ENCODE results near the gene CCNL2. TPM values are rescaled to one million over a fixed set of nuclear protein-coding genes. Genes with fewer than 3 reads are reported as not detected.

Gene CCNL2
- total and polyA plus RNA-seq, 2 experiments from 2014 or later: 230 to 301 TPM

DNA sequence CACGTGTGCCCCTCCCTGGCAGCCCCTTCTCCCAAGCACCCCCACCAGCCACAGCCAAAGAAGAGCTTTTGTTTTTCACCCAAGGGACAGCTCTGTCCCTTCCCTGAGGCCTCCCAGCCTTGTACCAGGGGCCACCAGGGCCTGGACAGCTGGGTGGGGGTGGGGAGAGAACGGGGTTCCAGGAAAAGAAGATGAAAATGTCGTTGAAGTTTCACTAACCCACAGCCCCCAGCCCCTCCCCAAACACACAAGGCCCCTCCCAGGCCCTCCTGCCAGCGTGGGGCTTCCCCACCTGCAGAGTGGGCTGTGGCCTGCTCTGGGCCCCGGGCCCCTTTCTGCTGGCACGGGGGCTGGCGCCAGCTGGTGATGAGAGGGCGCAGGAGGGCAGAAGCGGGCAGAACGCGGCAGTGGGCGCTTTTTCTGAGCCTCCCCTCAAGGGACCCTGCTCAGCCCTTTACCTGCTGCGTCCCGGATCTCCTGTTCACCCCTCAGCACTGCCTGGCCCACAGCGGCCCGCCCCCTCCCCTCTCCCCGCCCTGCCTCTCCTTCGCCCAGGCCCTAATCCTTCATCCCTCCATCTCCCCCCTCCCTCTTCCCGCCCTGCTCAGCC lies 27.5 kb upstream of the CCNL2 start:
- Histone ChIP-seq H3K4me1 (ENCODE audit: low read depth) (peaks cover 13% of the 10 kb centered on the region), H3K27me3 (no peaks in the 10 kb centered on the region), H3K9me3 (ENCODE audit: low read depth) (no peaks in the 10 kb centered on the region), H3K36me3 (no peaks in the 10 kb centered on the region), H3K4me3 (no peak overlapping the region), H3K27ac (no peak overlapping the region)
- no peak for TF ChIP-seq CTCF (IDR thresholded peaks at IDR 0.05; ENCODE audit: low read depth, low read length)
- DNase-seq (ENCODE audit: low read depth in 1 of 2, low spot score in 1 of 2): peak in 1 of 2 donors; percentile 38

DNA sequence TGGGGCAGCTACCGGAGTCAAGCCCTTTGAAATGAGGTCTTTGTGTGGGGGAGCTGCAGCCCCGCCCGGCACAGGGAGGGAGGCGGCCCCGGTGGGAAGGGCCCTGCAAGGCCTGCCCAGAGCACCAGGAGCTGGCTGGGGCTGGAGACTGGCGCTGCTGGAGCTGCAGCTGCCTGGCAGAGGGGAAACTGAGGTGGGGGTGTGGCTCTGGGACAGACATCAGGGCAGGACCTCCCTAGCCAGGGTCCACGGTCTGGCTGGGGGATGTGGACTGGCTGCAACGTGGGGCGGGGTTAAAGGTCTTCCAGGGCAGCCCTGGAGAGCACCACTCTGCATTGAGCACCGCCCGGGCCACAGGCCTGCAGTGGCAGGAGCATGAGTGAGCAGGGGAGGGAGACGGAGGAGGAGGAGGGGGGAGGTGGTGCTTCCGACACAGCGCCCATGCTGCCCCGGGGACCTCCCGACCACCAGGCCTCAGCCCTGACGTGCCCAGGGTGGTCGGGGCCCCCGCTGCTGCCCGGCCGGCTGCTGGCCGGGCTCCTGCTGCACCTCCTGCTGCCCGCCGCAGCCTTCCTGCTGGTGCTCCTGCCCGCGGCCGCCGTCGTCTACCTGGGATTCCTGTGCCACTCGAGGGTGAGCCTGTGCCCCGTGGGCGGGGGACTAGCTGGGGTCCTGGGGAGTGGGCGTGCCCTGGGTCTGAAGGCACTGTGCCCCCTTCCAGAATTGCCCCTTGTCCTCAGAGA lies 26.8 kb upstream of the CCNL2 start:
- H3K4me3 ChIP-seq: no peak overlapping the region
- no peak for DNase-seq (ENCODE audit: low read depth in 1 of 2, low spot score in 1 of 2)
- H3K9me3 ChIP-seq (ENCODE audit: low read depth): no peaks in the 10 kb centered on the region
- no peaks in the 10 kb centered on the region for H3K27me3 ChIP-seq
- no peak for TF ChIP-seq CTCF (IDR thresholded peaks at IDR 0.05; ENCODE audit: low read depth, low read length)
- H3K36me3 ChIP-seq: no peaks in the 10 kb centered on the region
- peaks cover 7% of the 10 kb centered on the region for H3K4me1 ChIP-seq (ENCODE audit: low read depth)
- H3K27ac ChIP-seq: no peak overlapping the region

DNA sequence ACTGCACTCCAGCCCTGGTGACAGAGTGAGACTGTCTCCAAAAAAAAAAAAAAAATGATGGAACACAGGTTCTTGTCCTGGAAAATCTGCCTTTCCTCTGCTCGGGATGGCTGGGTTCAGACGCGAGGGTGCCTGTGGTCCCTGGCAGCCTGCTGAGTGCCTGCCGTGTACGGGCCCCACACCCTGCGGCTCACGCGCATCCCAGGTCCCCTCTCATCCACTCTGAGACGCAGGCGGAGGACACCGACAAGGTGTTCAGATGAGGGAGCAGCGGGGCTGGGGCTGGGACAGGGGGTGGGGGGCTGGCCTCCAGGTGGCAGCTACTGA lies 26.3 kb upstream of the CCNL2 start:
- Histone ChIP-seq H3K36me3 (no peaks in the 10 kb centered on the region), H3K27me3 (no peaks in the 10 kb centered on the region), H3K4me3 (no peak overlapping the region), H3K27ac (no peak overlapping the region), H3K9me3 (ENCODE audit: low read depth) (no peaks in the 10 kb centered on the region), H3K4me1 (ENCODE audit: low read depth) (peaks cover 3% of the 10 kb centered on the region)
- TF ChIP-seq CTCF (IDR thresholded peaks at IDR 0.05; ENCODE audit: low read depth, low read length): no peak
- no peak for DNase-seq (ENCODE audit: low read depth in 1 of 2, low spot score in 1 of 2)

GRCh38 chr1:1424707-1425106 lies 25.6 kb upstream of the CCNL2 start:
- DNase-seq (ENCODE audit: low read depth in 1 of 2, low spot score in 1 of 2): no peak
- no peak overlapping the region for H3K27ac ChIP-seq
- no peaks in the 10 kb centered on the region for H3K9me3 ChIP-seq (ENCODE audit: low read depth)
- no peak for TF ChIP-seq CTCF (IDR thresholded peaks at IDR 0.05; ENCODE audit: low read depth, low read length)
- no peaks in the 10 kb centered on the region for H3K4me1 ChIP-seq (ENCODE audit: low read depth)
- H3K36me3 ChIP-seq: no peaks in the 10 kb centered on the region
- H3K27me3 ChIP-seq: no peaks in the 10 kb centered on the region
- no peak overlapping the region for H3K4me3 ChIP-seq

DNA sequence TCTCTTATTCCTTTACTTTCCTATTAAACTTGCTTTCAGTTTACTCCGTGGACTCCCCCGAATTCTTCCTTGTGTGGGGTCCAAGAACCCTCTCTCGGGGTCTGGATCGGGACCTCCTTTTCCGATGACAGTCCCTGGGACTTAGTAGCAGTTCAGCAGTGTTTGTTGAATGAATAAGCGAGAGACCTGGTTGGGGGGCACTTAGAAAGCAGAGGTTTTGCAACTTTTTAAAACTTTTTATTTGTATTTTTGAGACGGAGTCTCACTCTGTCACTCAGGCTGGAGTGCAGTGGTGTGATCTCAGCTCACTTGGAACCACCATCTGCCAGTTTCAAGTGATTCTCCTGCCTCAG lies 24.1 kb upstream of the CCNL2 start:
- no peaks in the 10 kb centered on the region for H3K4me1 ChIP-seq (ENCODE audit: low read depth)
- no peak overlapping the region for H3K4me3 ChIP-seq
- no peak overlapping the region for H3K27ac ChIP-seq
- DNase-seq (ENCODE audit: low read depth in 1 of 2, low spot score in 1 of 2): no peak
- no peaks in the 10 kb centered on the region for H3K9me3 ChIP-seq (ENCODE audit: low read depth)
- H3K36me3 ChIP-seq: no peaks in the 10 kb centered on the region
- no peaks in the 10 kb centered on the region for H3K27me3 ChIP-seq
- TF ChIP-seq CTCF (IDR thresholded peaks at IDR 0.05; ENCODE audit: low read depth, low read length): no peak

Data from cardiac muscle cell (in vitro differentiated cells and primary cell).